PC-3 (cell line): Measurements from ENCODE around the gene USP21.

Experiments
- EZH2phosphoT487 ChIP-seq: fragments of 300-600 bp; sonication (generic); IDR thresholded peaks from 2 replicates; pipeline ENCODE4 v1.6.1; 2018; ENCODE audit warnings: mild to moderate bottlenecking, antibody characterized with exemption, low read length, borderline replicate concordance
- TF ChIP-seq, protein P1 (sequence below): fragments of 300-600 bp; sonication (generic); conservative IDR thresholded peaks from 2 replicates; pipeline ENCODE4 v1.5.1; 2017; ENCODE audit warnings: antibody characterized with exemption, low read depth, mild to moderate bottlenecking, low read length

DNA sequence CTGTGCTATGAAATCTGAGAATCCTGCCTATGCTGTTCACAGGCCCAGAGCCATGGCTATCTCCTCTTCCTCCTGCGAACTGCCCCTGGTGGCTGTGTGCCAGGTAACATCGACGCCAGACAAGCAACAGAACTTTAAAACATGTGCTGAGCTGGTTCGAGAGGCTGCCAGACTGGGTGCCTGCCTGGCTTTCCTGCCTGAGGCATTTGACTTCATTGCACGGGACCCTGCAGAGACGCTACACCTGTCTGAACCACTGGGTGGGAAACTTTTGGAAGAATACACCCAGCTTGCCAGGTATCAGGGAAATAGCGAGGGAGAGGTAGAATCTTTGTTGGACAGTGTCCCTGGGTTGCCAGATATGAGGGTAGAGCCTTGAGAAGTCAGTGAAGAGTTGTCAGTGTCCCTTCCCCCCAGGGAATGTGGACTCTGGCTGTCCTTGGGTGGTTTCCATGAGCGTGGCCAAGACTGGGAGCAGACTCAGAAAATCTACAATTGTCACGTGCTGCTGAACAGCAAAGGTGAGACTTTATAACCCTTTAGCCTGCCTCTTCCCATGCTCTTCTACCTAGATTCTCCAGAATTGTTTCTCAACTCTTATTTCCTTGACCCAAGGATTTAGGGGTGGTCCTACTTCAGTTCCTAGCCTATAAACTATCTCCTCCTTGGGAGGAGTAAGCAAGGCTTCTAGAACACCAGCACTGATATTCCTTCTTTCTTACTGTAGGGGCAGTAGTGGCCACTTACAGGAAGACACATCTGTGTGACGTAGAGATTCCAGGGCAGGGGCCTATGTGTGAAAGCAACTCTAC, 40.0 kb upstream of the USP21 start:
- TF ChIP-seq EZH2phosphoT487: no peak
- TF ChIP-seq, protein P1, sequence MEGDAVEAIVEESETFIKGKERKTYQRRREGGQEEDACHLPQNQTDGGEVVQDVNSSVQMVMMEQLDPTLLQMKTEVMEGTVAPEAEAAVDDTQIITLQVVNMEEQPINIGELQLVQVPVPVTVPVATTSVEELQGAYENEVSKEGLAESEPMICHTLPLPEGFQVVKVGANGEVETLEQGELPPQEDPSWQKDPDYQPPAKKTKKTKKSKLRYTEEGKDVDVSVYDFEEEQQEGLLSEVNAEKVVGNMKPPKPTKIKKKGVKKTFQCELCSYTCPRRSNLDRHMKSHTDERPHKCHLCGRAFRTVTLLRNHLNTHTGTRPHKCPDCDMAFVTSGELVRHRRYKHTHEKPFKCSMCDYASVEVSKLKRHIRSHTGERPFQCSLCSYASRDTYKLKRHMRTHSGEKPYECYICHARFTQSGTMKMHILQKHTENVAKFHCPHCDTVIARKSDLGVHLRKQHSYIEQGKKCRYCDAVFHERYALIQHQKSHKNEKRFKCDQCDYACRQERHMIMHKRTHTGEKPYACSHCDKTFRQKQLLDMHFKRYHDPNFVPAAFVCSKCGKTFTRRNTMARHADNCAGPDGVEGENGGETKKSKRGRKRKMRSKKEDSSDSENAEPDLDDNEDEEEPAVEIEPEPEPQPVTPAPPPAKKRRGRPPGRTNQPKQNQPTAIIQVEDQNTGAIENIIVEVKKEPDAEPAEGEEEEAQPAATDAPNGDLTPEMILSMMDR: peak; percentile 72
